A549 (cell line): ENCODE measurements around the gene DDX39B. TPM values are rescaled to one million over a fixed set of nuclear protein-coding genes. Genes with fewer than 3 reads are reported as not detected.

Experiments
- ATAC-seq, 2 experiments: fragments of 200-7000 bp in 1 of 2; fragments of >200 bp in 1 of 2; cut with Nextera tagmentation in 1 of 2; cut with Tn5 transposase in 1 of 2; 3 replicates each; pipeline versions ENCODE4 v1.8.0 to v1.9.1; 2018 to 2020; ENCODE audit warnings: mild to moderate bottlenecking in 1 of 2, moderate library complexity in 1 of 2
- CTCF ChIA-PET: fragments of 300-600 bp; sonication (Branson Sonifier 250); formaldehyde crosslinking; extraction: SDS; loops from one replicate; lab custom pipeline; 2021; ENCODE audit warnings: antibody characterized with exemption, inconsistent platforms; lab: Yijun Ruan, JAX
- POLR2A ChIA-PET: fragments of 350-600 bp; formaldehyde crosslinking; extraction: SDS; loops from one replicate; lab custom pipeline; 2021; ENCODE audit warnings: antibody characterized with exemption, inconsistent platforms; lab: Yijun Ruan, JAX
- DNase-seq, 2 experiments: peaks; one replicate each; pipeline versions ENCODE4 v3.0.0 to v3.0.0-alpha.2; 2011 to 2016; ENCODE audit warnings: low read depth in 1 of 2, low spot score in 1 of 2
- FAIRE-seq: peaks from 2 replicates; lab custom pipeline; 2011; peaks lifted over from hg19 to GRCh38; lab: Jason Lieb, UNC
- H3K27ac ChIP-seq, 2 experiments: fragments of >200 bp; sonication (Bioruptor Twin); formaldehyde crosslinking; 3 replicates each; pipeline ENCODE4 v1.5.1; 2016 to 2017
- H3K4me1 ChIP-seq: fragments of >200 bp; sonication (Bioruptor Twin); formaldehyde crosslinking; 3 replicates; pipeline ENCODE4 v1.6.1; 2016
- H3K4me2 ChIP-seq: fragments of >200 bp; sonication (Bioruptor Twin); formaldehyde crosslinking; 3 replicates; pipeline ENCODE4 v1.6.1; 2016
- H3K4me3 ChIP-seq: fragments of >200 bp; sonication (Bioruptor Twin); formaldehyde crosslinking; 3 replicates; pipeline ENCODE4 v1.5.1; 2016
- H3K9me3 ChIP-seq: fragments of >200 bp; sonication (Bioruptor Twin); formaldehyde crosslinking; 3 replicates; pipeline ENCODE4 v1.6.1; 2016
- CEBPB ChIP-seq, 2 experiments: fragments of >200 bp in 1 of 2; sonication (Bioruptor Twin) in 1 of 2; formaldehyde crosslinking in 1 of 2; IDR thresholded peaks; 2 replicates each; pipeline ENCODE4 v1.6.1; 2012 to 2016
- CHD2 ChIP-seq: fragments of 150-350 bp; IDR thresholded peaks from 2 replicates; pipeline ENCODE4 v1.6.1; 2014; ENCODE audit warnings: low read length; ENCODE audit not compliant: partially characterized antibody
- EP300 ChIP-seq, 2 experiments: fragments of >200 bp; sonication (Bioruptor Twin); formaldehyde crosslinking; IDR thresholded peaks; 2 replicates in 1 of 2; 3 replicates in 1 of 2; pipeline ENCODE4 v1.6.1; 2016 to 2017
- HDAC2 ChIP-seq: fragments of 200-600 bp; sonication (generic); IDR thresholded peaks from 2 replicates; pipeline ENCODE4 v1.6.1; 2016
- JUN ChIP-seq, 2 experiments: fragments of >200 bp; sonication (Bioruptor Twin); formaldehyde crosslinking; IDR thresholded peaks; 2 replicates in 1 of 2; 3 replicates in 1 of 2; pipeline ENCODE4 v1.6.1; 2016 to 2017
- KDM1A ChIP-seq: fragments of 200-600 bp; sonication (generic); IDR thresholded peaks from 2 replicates; pipeline ENCODE4 v1.6.1; 2016; ENCODE audit warnings: low read depth, mild to moderate bottlenecking
- MAFK ChIP-seq: fragments of 450-650 bp; IDR thresholded peaks from 2 replicates; pipeline ENCODE4 v1.6.1; 2014; ENCODE audit not compliant: partially characterized antibody
- PHF8 ChIP-seq: fragments of 200-600 bp; sonication (generic); IDR thresholded peaks from 2 replicates; pipeline ENCODE4 v1.6.1; 2016; ENCODE audit warnings: low read depth, mild to moderate bottlenecking, antibody characterized with exemption, moderate library complexity, borderline replicate concordance
- RNF2 ChIP-seq: fragments of 200-600 bp; sonication (generic); IDR thresholded peaks from 2 replicates; pipeline ENCODE4 v1.6.1; 2016; ENCODE audit warnings: low read depth, mild to moderate bottlenecking, antibody characterized with exemption, moderate library complexity, borderline replicate concordance
- TFCP2L1 ChIP-seq: fragments of 250-450 bp; sonication (Bioruptor Pico); IDR thresholded peaks from 2 replicates; pipeline ENCODE4 v1.5.0; 2021; ENCODE audit warnings: mild to moderate bottlenecking
- TP53 ChIP-seq: fragments of 250-450 bp; sonication (Bioruptor Pico); IDR thresholded peaks from 2 replicates; pipeline ENCODE4 v1.5.0; 2021; ENCODE audit warnings: mild to moderate bottlenecking, moderate library complexity
- WGBS: methylation state at CpG from one replicate; pipeline ENCODE4 v1.1.6; 2017; ENCODE audit errors: missing lambda C conversion rate; 5-methylcytosine and 5-hydroxymethylcytosine counted together
- polyA plus RNA-seq, 4 experiments: library from polyadenylated mRNA; depleted of rRNA in 3 of 4; stranded (reverse); fragments of >200 nt; fragmentation: RNase III in 1 of 4; extraction: RNeasy Plus Mini Kit Qiagen cat#74134 plus additional on column Dnase treatment in 1 of 4; gene quantifications; 2 replicates in 3 of 4; 3 replicates in 1 of 4; pipeline ENCODE4 v1.2.3, GENCODE V29; 2011 to 2017
- TF ChIP-seq, protein P1 (sequence below): fragments of 250-450 bp; sonication (Bioruptor Pico); IDR thresholded peaks from 2 replicates; pipeline ENCODE4 v1.5.0; 2021; ENCODE audit warnings: mild to moderate bottlenecking, moderate library complexity, borderline replicate concordance
- TF ChIP-seq, protein P2 (sequence below): IDR thresholded peaks from 2 replicates; pipeline ENCODE4 v1.6.1; 2012
- TF ChIP-seq, protein P3 (sequence below): fragments of 150-350 bp; IDR thresholded peaks from 2 replicates; pipeline ENCODE4 v1.6.1; 2014; ENCODE audit warnings: low read depth, mild to moderate bottlenecking, low read length
- TF ChIP-seq, protein P4 (sequence below): fragments of 200-600 bp; sonication (generic); IDR thresholded peaks from 2 replicates; pipeline ENCODE4 v1.6.1; 2016; ENCODE audit warnings: antibody characterized with exemption, mild to moderate bottlenecking, moderate library complexity
- TF ChIP-seq, protein P5 (sequence below): fragments of 250-450 bp; sonication (Bioruptor Pico); IDR thresholded peaks from 2 replicates; pipeline ENCODE4 v1.5.0; 2020; ENCODE audit warnings: low read depth, mild to moderate bottlenecking, moderate library complexity

DDX39B gene
- polyA plus RNA-seq, 2 of the 4 experiments (the other 2 are of a cell fraction) = 267 to 441 TPM

DNA sequence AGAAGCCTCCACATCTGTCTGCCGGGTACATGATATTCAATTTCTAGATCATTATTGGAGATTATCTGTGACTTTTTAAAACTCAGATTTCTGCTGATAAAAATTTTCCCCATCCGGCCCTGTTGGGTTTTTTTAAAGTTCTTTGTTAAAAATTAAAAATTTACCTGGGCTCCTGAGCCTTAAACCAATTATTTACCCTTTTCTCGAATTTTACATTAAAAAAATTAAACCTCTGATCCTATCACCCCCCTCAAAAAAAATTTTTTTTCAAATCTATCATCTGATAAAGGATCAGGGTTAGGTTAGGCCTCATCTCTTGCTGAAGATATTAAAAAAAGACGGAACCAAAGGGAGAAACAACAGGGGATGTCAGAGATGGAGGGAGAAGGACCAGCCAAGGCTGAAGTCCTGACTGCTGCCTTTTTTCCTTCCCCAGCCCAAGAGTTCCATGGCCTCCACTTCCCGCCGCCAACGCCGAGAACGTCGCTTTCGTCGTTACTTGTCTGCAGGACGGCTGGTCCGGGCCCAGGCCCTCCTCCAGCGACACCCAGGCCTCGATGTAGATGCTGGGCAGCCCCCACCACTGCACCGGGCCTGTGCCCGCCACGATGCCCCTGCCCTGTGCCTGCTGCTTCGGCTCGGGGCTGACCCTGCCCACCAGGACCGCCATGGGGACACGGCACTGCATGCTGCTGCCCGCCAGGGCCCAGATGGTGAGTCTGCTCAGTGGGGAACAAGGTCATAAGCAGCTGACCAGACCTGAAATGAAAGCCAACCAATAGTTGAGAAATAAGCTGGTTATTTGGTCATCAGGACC is 6.1 kb upstream of the DDX39B start:
- TF ChIP-seq PHF8 (0 out of 2 replicates have a peak, but pooled peaks have one; percentile 58), JUN (IDR thresholded peaks at IDR 0.05) (0 out of 5 replicates have a peak, but pooled peaks of 1 of the 2 experiments have one; percentile 11), TFCP2L1 (CRISPR knock-in tag) (no peak)
- TF ChIP-seq, protein P1, sequence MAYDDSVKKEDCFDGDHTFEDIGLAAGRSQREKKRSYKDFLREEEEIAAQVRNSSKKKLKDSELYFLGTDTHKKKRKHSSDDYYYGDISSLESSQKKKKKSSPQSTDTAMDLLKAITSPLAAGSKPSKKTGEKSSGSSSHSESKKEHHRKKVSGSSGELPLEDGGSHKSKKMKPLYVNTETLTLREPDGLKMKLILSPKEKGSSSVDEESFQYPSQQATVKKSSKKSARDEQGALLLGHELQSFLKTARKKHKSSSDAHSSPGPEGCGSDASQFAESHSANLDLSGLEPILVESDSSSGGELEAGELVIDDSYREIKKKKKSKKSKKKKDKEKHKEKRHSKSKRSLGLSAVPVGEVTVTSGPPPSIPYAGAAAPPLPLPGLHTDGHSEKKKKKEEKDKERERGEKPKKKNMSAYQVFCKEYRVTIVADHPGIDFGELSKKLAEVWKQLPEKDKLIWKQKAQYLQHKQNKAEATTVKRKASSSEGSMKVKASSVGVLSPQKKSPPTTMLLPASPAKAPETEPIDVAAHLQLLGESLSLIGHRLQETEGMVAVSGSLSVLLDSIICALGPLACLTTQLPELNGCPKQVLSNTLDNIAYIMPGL (CRISPR knock-in tag) = 0 out of 2 replicates have a peak, but pooled peaks have one; percentile 7
- no peak for DNase-seq
- peaks cover 13% of the 10 kb centered on the region for H3K4me1 ChIP-seq
- no peaks in the 10 kb centered on the region for H3K9me3 ChIP-seq
- no peak for ATAC-seq
- FAIRE-seq = no peak
- peak overlapping the region; percentile 57 for H3K4me3 ChIP-seq
- peak overlapping the region; percentile 67 for H3K4me2 ChIP-seq
- ChIA-PET CTCF (interaction anchor here (0.8 to 15.7 kb wide), 9 partner anchors 9 to 248 kb away, joined by 3 to 331 read pairs (median 6); partner anchors contain the start of genes LST1, LTB, NCR3 and TNF), POLR2A (interaction anchor here (0.6 to 1.4 kb wide), 5 partner anchors 17 to 1464 kb away, joined by 3 to 6 read pairs (median 4); partner anchors contain the start of gene HSPA1B)
- peak overlapping the region; percentile 87 to 90 for H3K27ac ChIP-seq
- 77% methylated on average over 22 of the region's 24 CpGs for WGBS

DNA sequence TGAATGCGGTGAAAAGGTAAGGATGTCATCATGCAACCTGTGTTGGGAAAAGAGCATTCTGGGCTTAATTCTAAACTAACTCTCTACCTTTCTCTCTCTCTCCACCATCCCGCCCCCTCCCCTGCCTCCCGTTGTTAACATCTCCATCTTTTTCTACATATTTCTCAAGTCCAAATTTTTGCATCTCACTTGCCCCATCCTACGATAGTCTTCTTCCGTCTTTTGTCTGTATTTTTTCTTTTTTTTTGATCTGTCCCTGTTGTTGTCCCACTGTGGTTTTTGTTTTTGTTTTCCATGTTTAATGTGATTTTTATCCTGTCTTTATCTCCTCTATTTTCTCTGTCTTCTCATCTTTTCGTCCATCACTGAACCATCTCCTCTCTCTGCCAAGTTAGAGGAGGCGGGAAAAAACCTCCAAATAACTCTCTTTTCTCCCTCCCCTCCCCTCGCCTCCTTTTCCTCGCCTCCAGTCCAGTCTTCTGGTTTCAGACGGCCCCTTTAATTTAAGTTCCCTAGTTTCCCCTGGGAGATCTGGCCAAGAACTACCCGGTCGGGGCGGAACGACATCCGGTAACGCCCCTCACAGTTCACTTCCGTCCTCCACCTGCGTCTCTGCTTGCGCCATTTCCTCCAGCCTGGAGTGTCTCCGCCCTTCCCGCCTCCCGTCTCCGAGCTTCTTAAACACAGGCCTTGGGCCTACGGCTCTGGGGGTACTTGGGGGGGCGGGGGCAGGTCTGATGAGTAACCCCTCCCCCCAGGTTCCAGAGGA is 5.3 kb upstream of the DDX39B start, which contains the start of gene NFKBIL1:
TSS of gene NFKBIL1 (plus strand) at position 651 of the 769 bp plus-strand sequence. CDS start at position 738, 87 bp downstream.
- peak within 1 kb of the TSS; percentile 57 for H3K4me3 ChIP-seq
- POLR2A ChIA-PET = interaction anchor here (0.6 to 1.4 kb wide), 8 partner anchors 18 to 1465 kb away, joined by 3 to 6 read pairs (median 4); partner anchors contain the start of gene HSPA1B
- H3K9me3 ChIP-seq = no peaks in the 10 kb centered on the region
- WGBS = under 1% methylated on average over 25 of the region's 25 CpGs
- CTCF ChIA-PET = interaction anchor here (0.6 to 15.7 kb wide), 21 partner anchors 10 to 777 kb away, joined by 3 to 331 read pairs (median 4); partner anchors contain the start of genes AIF1, LST1, LTB and NCR3
- H3K4me2 ChIP-seq = peak within 1 kb of the TSS; percentile 67
- H3K27ac ChIP-seq = peak within 1 kb of the TSS; percentile 87 to 90
- peak; percentile 93 to 95 for ATAC-seq
- peak; percentile 85 to 97 for DNase-seq
- no peak for FAIRE-seq
- TF ChIP-seq CEBPB (IDR thresholded peaks at IDR 0.05) (peak in 1 of 2 experiments; percentile 31; a peak in 1 of 4 replicates), RNF2 (no peak), EP300 (IDR thresholded peaks at IDR 0.05) (no peak), CHD2 (no peak), MAFK (no peak), KDM1A (no peak; the same call in 1 of the 2 replicates), TP53 (no peak), HDAC2 (no peak), JUN (IDR thresholded peaks at IDR 0.05) (peak; percentile 39 to 50; a peak in 1 of 5 replicates)
- TF ChIP-seq, protein P2, sequence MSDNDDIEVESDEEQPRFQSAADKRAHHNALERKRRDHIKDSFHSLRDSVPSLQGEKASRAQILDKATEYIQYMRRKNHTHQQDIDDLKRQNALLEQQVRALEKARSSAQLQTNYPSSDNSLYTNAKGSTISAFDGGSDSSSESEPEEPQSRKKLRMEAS = peak; percentile 66; the same call in 1 of the 2 replicates
- TF ChIP-seq, protein P1 (CRISPR knock-in tag) = no peak
- TF ChIP-seq, protein P3, sequence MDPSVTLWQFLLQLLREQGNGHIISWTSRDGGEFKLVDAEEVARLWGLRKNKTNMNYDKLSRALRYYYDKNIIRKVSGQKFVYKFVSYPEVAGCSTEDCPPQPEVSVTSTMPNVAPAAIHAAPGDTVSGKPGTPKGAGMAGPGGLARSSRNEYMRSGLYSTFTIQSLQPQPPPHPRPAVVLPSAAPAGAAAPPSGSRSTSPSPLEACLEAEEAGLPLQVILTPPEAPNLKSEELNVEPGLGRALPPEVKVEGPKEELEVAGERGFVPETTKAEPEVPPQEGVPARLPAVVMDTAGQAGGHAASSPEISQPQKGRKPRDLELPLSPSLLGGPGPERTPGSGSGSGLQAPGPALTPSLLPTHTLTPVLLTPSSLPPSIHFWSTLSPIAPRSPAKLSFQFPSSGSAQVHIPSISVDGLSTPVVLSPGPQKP = no peak
- TF ChIP-seq, protein P4, sequence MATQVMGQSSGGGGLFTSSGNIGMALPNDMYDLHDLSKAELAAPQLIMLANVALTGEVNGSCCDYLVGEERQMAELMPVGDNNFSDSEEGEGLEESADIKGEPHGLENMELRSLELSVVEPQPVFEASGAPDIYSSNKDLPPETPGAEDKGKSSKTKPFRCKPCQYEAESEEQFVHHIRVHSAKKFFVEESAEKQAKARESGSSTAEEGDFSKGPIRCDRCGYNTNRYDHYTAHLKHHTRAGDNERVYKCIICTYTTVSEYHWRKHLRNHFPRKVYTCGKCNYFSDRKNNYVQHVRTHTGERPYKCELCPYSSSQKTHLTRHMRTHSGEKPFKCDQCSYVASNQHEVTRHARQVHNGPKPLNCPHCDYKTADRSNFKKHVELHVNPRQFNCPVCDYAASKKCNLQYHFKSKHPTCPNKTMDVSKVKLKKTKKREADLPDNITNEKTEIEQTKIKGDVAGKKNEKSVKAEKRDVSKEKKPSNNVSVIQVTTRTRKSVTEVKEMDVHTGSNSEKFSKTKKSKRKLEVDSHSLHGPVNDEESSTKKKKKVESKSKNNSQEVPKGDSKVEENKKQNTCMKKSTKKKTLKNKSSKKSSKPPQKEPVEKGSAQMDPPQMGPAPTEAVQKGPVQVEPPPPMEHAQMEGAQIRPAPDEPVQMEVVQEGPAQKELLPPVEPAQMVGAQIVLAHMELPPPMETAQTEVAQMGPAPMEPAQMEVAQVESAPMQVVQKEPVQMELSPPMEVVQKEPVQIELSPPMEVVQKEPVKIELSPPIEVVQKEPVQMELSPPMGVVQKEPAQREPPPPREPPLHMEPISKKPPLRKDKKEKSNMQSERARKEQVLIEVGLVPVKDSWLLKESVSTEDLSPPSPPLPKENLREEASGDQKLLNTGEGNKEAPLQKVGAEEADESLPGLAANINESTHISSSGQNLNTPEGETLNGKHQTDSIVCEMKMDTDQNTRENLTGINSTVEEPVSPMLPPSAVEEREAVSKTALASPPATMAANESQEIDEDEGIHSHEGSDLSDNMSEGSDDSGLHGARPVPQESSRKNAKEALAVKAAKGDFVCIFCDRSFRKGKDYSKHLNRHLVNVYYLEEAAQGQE = no peak
- TF ChIP-seq, protein P5, sequence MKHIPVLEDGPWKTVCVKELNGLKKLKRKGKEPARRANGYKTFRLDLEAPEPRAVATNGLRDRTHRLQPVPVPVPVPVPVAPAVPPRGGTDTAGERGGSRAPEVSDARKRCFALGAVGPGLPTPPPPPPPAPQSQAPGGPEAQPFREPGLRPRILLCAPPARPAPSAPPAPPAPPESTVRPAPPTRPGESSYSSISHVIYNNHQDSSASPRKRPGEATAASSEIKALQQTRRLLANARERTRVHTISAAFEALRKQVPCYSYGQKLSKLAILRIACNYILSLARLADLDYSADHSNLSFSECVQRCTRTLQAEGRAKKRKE = no peak
- TF ChIP-seq, all 56 proteins: peak for 3
- peaks cover 14% of the 10 kb centered on the region for H3K4me1 ChIP-seq
